T-helper 2 cell (primary cell): ENCODE measurements around the gene RPA1.

Source experiments
- DNase-seq, 5 experiments: peaks; one replicate each; pipeline versions ENCODE4 v3.0.0 to v3.0.0-alpha.2; 2012 to 2022

The RPA1 gene

DNA sequence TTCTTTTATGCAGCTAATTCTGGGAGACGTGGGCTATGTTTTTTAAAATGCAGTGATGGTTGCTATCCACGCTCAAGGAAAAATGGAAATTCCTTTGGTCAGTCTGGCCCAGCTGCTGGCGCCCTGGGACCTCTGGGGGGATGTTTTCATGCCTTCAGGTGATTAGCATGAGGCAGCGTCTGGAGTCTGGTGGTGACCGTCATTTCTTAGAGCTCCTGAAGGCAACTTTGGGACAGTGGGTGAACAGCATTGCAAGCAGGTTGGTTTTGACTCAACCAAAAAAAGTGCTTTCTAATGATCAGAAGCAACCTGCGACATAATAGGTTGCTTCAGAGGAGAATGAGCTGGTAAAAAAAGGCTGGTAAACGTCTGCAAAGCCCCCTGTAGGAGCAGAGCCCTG, 82.3 kb downstream of the RPA1 start:
- DNase-seq, result no peak

DNA sequence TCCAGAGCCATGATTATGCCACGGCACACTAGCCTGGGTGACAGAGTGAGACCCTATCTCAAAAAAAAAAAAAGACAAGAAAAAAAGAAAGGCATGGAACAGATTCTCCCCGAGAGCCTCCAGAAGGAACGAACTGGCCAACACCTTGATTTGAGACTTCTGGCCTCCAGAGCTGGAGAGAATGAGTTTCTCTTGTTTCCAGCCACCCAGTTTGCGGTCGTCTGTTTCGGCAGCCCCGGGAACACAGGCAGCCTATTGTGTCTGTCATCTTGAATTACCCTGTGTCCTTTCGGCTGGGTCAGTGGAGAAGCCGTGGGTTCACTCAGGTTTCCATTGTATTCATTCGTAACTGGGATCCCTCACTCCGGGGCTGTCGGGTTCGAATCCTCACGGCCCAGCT, 83.9 kb downstream of the RPA1 start:
- no peak for DNase-seq

DNA sequence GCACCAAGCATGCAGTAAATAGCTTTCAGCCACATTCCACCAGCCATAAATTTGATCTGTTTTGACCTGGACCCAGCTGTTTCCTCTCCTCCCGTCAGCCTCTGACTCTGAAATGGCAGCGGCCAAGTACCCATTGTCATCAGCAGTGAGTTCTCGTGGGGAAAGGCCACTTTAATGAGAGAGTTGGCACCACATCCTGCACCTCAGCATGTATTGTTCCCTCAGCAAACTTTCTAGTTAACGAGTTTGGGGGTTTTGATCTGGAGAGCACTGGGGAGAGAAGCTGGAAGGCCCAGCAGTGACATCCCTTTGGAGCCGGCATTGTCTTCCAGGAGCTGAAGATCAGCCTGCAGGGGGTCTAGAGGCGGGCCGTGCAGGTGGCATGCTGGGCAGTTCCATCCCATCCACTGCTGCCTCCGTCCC, 84.9 kb downstream of the RPA1 start:
- DNase-seq, result peak in 1 of 5 experiments; percentile 13

GRCh38 chr17:1915889-1916288, 86.1 kb downstream of the RPA1 start:
- DNase-seq, result no peak

DNA sequence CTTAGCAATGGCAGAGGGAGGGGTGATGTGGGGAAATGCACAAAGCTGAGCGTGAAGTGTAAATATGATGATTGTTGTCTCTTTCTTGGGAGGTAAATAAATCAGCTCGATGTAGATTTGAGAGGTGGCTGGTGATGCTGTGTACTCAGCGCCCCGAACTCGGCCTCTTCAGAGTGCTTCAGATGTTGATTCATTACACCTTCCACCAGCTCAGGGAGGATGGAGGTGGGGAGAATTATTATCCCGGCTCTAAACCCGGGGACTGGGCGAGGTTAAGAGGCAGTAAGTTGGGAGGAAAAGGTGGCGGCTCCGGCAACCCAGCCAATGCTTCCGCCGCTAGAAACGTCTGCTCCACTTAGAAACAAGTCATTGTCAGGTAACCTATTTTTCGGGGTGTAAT, 86.5 kb downstream of the RPA1 start:
- DNase-seq, result no peak

GRCh38 chr17:1916963-1917715, 87.3 kb downstream of the RPA1 start:
- no peak for DNase-seq

DNA sequence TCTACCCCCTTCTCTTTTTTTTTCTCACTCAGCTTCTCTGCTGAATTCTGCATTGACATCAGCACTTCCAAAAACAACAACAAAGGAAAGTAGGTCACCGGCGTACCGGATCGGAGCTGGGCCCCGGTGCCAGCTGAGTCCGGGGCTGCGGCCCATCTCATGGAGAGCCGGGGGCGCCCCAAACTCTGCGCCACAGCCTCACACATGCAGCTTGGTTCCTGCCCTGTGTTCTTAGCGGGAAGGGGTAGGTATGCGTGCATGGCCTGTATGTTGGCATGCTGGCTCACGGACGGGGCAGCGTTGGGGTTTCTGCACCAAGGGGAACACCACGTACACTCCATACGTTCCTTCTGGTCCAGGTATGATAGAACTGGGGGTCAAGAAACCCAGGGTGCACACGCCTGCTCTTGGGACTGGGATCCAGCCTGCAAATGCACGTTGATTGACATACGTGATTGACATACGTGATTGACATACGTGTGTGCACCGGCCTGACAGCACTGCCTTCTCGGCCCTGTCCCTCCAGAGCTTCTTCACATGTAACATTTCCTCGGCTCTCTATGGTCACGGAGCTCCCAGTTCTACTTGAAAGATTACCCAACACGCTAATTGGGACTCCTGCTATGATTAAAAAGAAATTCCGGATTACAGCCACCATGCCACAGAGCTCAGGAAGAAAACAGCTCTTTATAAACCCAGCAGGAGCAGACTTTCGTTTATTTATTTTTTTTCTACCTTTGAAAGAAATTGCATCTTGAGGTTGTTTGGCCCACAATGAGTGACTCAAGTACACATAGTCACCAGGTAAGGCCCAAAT, 88.7 kb downstream of the RPA1 start:
- no peak for DNase-seq

DNA sequence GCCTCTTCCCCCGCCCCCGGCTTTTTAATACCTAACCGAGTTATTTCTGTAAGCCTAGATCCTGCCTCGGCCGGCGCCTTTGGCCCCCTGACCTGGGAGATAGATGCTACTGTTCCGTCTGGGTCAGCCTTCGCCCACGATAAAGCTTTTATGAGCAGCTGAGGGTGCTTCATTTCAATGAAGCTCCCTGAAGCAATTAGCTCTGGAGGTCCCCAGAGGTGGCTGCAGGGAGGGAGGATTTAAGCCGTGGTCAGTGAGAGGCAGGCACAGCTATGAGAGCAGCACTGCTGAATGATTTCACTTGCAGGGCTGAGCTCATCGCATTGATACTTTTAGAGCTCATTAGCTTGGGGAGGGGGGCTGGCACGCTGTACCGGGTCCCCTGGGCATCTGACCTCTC, 89.4 kb downstream of the RPA1 start:
- DNase-seq, result no peak

DNA sequence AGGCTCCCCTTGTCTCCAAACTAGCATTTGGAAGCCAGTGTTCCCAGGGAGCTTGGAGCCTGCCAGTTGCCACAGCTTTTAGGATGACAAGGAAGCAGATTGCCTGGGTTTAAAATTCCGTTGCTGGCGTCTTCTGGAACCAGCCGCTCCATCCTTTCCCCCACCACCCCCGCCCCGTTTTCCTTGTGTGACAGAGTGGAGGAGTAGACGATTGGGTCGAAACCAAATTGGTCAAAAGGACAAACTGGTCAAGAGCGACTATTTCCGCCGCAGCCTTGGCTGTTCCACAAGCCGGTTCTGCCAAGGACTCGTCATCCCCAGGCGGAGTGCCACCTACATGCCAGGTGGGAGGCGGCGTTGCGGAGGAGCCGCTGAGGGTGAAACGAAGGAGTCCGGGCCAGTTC, 91.1 kb downstream of the RPA1 start:
- DNase-seq, result no peak

- no peak for DNase-seq
These were observed 99.2 kb downstream of the RPA1 start for GRCh38 chr17:1928976-1929375.

DNA sequence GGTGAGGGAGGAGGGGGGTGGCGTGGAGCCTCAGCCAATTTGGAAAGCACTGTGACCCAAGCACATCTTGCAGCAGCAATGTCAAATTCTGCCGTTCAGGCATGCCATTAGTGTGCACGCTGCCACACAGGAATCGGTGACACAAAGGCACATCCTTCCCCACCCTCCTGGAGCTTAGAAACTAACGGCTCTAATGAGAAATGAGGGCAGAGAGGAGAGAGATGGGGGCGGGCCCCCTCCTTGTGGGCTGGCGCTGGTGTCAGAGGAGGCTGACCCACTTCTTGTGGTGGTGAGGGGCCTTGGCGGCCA, 100.5 kb downstream of the RPA1 start:
- no peak for DNase-seq

DNA sequence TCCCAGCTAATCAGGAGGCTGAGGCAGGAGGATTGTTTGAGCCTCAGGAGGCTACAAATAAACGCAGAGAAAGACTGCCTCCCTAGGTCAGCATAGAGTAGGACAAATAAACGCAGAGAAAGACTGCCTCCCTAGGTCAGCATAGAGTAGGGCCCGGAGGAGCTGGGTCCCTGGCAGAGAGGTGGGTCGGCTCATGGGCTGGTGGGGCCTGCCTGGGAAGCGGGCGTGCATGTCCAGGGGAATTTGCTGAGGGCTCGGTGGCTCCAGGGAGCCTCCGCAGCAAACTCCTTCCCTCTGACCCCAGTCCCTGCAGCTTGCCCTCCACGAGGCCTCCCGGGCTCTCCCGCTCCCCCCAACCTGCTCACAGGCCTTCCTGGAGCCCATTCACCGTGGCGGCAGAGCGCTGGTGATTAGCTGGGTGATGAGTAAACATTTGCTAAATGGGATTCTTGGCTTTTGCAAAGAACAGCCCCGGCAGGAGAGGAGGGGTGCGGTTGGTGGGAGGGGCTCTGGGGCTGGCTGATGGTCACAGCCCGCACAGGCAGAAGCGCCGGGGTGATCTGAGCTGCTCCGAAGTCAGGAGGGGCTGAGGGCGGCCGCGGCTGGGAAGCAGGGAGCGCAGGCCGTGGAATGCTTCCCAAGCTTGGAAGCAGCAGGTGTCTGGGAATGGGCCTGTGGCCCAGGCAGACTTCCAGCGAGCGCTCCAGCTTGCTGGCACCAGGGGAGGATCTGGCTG, 102.2 kb downstream of the RPA1 start:
- DNase-seq, result no peak

- DNase-seq, result no peak
These were observed 104.3 kb downstream of the RPA1 start for GRCh38 chr17:1933875-1934715.

GRCh38 chr17:1934901-1935300, 105.1 kb downstream of the RPA1 start:
- no peak for DNase-seq

GRCh38 chr17:1936766-1937165, 107.0 kb downstream of the RPA1 start:
- no peak for DNase-seq

DNA sequence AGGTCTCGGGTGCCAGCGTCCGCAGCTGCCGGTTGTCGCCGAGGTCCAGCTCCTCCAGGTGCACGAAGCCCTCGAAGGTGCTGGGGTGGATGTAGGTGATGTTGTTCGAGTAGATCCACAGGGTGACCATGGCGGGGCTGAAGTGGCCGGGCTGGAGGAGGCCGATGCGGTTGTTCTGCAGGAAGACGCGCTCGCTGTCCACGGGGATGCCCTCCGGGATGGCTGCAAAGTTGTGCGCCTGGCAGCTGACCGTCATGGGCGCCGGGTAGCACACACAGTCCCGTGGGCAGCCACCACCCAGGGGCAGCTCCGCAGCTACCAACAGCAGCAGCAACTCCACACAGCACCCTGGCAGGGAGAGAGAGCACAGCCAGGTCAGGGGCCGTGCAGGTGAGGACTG, 107.7 kb downstream of the RPA1 start:
- no peak for DNase-seq

GRCh38 chr17:1939981-1940809, 110.4 kb downstream of the RPA1 start:
- no peak for DNase-seq

- no peak for DNase-seq
These were observed 111.0 kb downstream of the RPA1 start for GRCh38 chr17:1940810-1941185.

- DNase-seq, result no peak
These were observed 111.7 kb downstream of the RPA1 start for GRCh38 chr17:1941272-1942065.

GRCh38 chr17:1942066-1942365, 112.2 kb downstream of the RPA1 start:
- DNase-seq, result no peak
